GM12891 (cell line): ENCODE data around the gene CEP350.

Experiments
- POLR2A ChIP-seq: IDR thresholded peaks from 2 replicates; pipeline ENCODE4 v1.6.1; 2011; ENCODE audit warnings: low read depth, low read length, control low read depth
- POLR2AphosphoS5 ChIP-seq: IDR thresholded peaks from 2 replicates; pipeline ENCODE4 v1.6.1; 2011; ENCODE audit warnings: low read depth, low read length, control low read depth

DNA sequence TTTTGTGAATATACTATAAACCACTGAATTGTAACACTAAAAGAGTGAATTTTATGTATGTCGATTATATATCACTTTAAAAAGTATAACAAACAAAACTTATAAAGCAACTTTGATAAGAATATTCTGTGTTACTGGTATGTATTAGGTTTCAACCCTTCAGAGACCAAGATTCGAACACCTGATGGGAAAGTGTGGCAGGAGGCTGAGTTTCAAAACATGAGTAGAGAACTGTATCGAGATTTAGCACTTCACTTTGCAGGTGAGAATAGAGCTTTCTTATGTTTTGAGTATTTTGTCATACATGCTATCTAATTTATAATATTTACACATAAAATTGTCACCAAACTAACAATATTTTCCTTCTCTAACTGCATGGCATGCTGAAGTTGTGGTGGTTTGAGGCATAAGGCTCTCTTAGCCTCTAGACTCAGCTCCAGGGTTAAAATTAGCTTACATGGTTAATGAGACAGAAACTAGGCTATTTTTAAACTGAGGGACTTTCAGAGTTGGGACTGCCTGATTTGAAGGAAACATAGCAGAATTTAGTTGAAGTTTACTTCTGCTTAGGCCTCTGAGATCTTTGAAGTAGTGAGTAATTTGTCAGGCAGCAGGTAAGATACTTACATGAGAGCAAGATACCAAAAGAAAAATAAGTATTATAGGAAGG lies 48.6 kb downstream of the CEP350 start:
- no peak for TF ChIP-seq POLR2A
- TF ChIP-seq POLR2AphosphoS5: no peak
